Left colon (tissue), 2 donors: ENCODE results near the gene SDCCAG8. TPM values are rescaled to one million over a fixed set of nuclear protein-coding genes. Genes with fewer than 3 reads are reported as not detected.
A peak's percentile ranks its signal among the peaks of the same experiment; 100 is the strongest.

Experiments used
- ATAC-seq: fragments of 200-7000 bp; cut with Tn5 transposase; one replicate; pipeline ENCODE4 v1.9.1; 2020; ENCODE audit warnings: mild to moderate bottlenecking, moderate library complexity
- DNase-seq, 2 donors: peaks; one replicate each; pipeline ENCODE4 v3.0.0-alpha.2; 2020
- intact Hi-C, 2 donors: fragments of 100-400 bp; cut with DNase I in 1 of 2; cut with micrococcal nuclease in 1 of 2; formaldehyde crosslinking; loops; one replicate each; pipeline versions ENCODE4 v1.11.2 to v1.14.0; 2022; cut with DNase I, micrococcal nuclease
- total RNA-seq, 2 donors: library from RNA; stranded (reverse); fragmentation: NEBNext Ultra II Directional; extraction: Animal tissue kit (Norgen Biotek cat#: 25700); gene quantifications; one replicate each; pipeline ENCODE4 v1.2.1, GENCODE V29; 2021
- donor health status: DM: no; HTN: no; CAD: no.
- donor health status: DM: yes; HTN: yes; CAD: no.

Gene SDCCAG8
- total RNA-seq, 2 donors from 2014 or later = 21.9 to 28.7 TPM

- ATAC-seq (no peak), DNase-seq (no peak)
- intact Hi-C loops = no loop called here
Measured at GRCh38 chr1:243253211-243253925, 2.5 kb upstream of the SDCCAG8 start.

- ATAC-seq (no peak), DNase-seq (no peak)
- intact Hi-C loops = no loop called here
Measured at GRCh38 chr1:243253926-243254232, 2.0 kb upstream of the SDCCAG8 start.

GRCh38 chr1:243254233-243254926 lies 1.5 kb upstream of the SDCCAG8 start:
- peak; percentile 62 to 68 for DNase-seq
- intact Hi-C loops = no loop called here
- no peak for ATAC-seq

GRCh38 chr1:243254927-243255790 lies 682 bp upstream of the SDCCAG8 start, which contains the start of gene CEP170:
Gene CEP170 (minus strand): TSS chr1:243255281. CDS start chr1:243225280, 30,001 bp downstream.
- intact Hi-C loops = no loop called here
- DNase-seq (peak; percentile 92 to 94), ATAC-seq (peak; percentile 76)

GRCh38 chr1:243256590-243256989 lies 749 bp downstream of the SDCCAG8 start:
- intact Hi-C loops = no loop called here
- ATAC-seq (no peak), DNase-seq (no peak)

DNA sequence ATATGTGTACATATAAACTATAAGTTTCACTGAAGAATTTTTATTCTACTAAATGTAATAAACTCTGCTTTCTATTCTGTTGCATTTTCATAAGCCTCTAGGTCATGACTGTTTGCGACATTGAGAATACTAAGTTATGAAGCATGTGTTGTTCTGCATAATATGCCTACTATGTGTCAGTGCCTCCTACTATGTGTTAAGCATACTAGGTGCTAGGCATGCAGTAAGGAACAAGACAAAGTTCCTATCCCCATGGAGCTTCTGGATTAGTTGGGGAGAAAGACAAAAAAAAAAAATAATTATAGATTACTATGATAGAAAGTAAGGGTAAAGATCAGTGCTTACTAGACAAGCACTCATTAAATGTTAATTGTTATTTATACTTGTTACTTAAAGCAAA lies 1.3 kb downstream of the SDCCAG8 start:
- intact Hi-C loops = no loop called here
- no peak for ATAC-seq
- DNase-seq = no peak

DNA sequence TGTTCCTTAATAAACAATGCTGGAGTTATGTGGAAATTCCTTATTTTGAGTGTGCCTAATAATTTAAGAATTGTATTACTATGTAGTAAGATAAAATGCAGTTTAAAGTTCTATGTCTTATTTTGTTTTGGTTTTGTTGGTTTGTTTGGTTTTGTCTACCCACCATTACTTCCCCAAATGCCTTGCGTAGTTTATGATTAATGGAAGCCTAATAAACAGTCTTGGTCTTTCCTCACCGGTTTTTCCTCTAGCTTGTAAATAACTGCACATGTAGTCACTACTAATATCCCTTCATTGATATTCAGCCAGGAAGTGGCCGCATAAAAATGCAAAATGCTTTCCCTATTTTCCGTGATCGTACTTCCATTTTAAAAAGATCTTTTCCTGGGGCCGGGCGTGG lies 2.9 kb downstream of the SDCCAG8 start:
- ATAC-seq (no peak), DNase-seq (no peak)
- intact Hi-C loops = no loop called here

- ATAC-seq (no peak), DNase-seq (no peak)
- intact Hi-C loops = no loop called here
Measured at GRCh38 chr1:243260221-243260880, 4.5 kb downstream of the SDCCAG8 start.

- intact Hi-C loops = no loop called here
- ATAC-seq = no peak
- no peak for DNase-seq
Measured at GRCh38 chr1:243261390-243261789, 5.5 kb downstream of the SDCCAG8 start.

DNA sequence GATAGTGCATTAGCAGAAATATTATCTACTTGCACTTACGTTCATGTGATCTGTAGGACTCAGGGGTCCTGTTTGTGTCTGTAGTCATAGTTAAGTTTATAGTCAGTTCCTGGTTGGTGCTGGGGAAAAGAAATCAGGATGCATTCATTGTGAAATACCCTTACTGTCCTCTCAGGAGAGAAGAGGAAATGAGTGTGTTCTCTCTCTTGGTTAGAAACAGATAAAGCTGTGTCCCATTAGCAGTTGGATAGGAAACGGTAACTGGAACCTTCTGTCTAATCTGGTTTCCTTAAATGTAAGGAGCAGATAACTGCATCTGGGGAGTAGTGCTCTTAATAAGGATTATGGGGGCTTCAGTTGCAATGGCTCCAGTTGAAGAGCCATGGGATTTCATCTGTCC lies 8.9 kb downstream of the SDCCAG8 start:
- ATAC-seq = no peak
- DNase-seq = no peak
- intact Hi-C loops = no loop called here

DNA sequence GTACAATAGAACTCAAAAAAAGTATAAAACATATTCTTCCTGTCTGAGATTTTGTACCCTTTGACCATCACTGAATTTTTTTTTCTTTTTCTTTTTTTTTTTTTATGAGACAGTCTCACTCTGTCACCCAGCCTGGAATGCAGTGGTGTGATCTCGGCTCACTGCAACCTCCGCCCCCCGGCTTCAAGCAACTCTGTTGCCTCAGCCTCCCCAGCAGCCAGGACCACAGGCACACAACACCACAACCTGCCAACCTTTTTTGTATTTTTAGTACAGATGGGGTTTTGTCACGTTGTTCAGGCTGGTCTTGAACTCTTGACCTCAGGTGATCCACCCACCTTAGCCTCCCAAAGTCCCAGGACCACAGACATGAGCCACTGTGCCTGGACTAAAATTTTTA lies 10.4 kb downstream of the SDCCAG8 start:
- DNase-seq (no peak), ATAC-seq (no peak)
- intact Hi-C loops = no loop called here

- ATAC-seq (no peak), DNase-seq (no peak)
- intact Hi-C loops = no loop called here
Measured at GRCh38 chr1:243267471-243267880, 11.6 kb downstream of the SDCCAG8 start.

DNA sequence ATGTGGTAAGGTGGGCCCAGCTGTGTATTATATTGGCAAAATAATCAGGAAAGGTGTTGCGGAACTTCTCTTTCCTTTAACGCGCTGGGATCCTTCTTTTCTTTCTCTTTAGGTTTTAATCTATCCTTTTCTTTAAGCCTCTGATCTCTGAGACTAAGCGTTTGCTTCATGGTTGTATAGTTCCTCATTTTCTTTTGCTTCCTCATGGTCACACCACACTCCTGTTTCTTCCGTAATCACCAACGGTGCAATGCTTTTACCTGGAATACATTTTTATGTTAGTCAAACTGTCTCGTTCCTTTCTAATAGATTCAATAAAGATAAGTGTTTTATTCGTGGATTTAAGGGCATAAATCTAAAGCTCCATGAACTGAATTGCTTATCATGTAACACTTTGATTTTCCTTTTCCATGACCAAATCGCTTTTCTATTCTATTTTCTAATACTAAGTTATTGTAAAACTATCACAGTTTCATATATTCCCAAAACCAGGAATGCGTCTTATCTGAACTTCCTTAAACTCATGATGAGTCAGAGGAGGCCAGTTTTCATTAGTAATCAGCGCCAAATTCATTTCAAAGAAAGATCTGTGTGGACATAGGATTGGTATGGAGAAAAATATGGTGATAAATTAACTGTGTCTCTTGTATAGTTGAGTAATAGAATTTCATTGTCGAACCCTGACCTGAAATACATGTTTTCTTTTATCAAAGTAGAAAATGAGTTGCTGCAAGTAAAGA lies 12.2 kb downstream of the SDCCAG8 start:
- intact Hi-C loops = no loop called here
- DNase-seq = no peak
- no peak for ATAC-seq

DNA sequence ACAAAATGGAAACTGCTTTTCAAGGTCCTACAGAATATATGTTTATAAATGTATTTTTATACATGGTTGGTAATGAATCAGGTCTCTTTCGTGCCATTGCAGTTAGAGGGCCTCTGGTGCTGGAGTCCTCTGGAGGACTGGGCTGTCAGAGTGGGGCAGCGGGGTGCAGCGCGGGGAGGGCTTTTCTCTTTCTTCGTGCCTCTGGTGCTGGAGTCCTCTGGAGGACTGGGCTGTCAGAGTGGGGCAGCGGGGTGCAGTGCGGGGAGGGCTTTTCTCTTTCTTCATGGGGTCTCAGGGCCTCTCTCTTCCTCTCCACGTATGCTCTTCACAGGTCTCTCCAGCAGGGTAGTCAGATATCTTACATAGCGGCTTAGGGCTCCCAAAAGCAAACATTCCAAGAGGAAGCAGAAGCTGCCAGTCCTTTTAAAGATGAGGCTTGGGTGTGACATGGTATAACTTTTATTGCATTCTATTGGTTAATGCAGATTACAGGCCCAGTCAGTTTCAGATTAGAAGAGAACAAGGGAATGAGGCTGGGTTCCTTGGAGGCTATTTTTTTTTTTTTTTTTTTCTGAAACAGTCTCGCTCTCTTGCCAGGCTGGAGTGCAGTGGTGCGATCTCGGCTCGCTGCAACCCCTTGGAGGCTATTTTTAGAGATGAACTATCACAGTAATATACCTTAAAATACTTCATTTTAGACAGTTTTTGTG lies 13.1 kb downstream of the SDCCAG8 start:
- DNase-seq = no peak
- peak; percentile 61 for ATAC-seq
- intact Hi-C loops = no loop called here

- intact Hi-C loops = no loop called here
- no peak for ATAC-seq
- no peak for DNase-seq
Measured at GRCh38 chr1:243269461-243269801, 13.6 kb downstream of the SDCCAG8 start.

DNA sequence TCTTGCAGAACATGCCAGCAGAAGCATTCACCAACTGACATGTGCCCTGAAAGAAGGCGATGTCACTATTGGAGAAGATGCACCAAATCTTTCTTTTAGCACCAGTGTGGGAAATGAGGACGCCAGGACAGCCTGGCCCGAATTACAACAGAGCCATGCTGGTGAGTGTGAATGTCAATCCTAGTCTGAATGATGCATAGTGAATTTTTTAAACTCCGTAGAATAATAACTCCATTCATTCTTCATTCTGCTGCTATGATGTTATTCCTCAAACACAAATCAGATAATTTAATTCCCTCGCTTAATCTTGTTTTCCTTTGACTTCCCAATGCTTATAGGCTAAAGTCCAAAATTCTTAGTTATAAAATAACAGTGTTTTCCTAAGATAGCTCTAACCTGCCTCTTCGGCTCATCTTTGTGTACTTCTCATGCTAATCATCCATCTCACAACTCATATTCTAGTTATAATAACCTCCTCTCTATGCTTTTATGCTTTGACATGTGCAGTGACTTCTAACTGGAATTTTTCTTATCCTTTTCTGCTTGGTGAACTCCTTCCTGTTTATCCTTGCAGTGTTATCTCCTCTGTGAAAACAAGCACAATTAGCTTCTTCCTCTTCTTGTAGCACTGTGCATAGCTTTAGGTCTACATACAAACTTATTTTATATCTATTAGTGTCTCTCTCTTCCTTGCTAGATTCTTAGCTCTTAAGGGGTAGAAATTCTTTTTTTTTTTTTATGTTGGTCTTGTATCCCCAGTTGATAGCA lies 14.4 kb downstream of the SDCCAG8 start:
- DNase-seq = no peak
- no peak for ATAC-seq
- intact Hi-C loops = no loop called here

DNA sequence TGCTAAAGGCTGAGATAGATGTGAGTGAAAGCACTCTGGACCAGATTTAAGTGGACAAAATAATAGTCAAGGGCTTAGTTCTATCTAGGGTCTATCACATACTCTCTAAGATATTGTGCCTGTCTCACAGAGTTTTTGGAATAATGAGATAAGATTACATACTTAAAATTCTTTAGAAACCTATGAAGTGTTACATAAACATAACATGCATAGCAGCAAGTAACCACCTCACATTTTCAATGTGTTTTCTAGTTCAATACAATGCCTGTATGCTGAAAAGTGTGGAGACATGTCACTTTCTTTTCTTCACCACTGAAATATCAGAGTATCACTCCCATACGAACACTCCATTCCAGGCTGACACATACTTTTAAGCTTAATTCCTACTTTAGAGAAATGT lies 16.2 kb downstream of the SDCCAG8 start:
- intact Hi-C loops = no loop called here
- no peak for DNase-seq
- ATAC-seq = no peak
